ENCODE measurements around the gene RNASEH2B. TPM values are rescaled to one million over a fixed set of nuclear protein-coding genes. Genes with fewer than 3 reads are reported as not detected.

The RNASEH2B gene
- total RNA-seq, 1 experiment from 2014 or later: 28.1 TPM

GRCh38 chr13:50907781-50908180, 1.8 kb upstream of the RNASEH2B start:
- Mint-ChIP-seq H3K4me3 (ENCODE audit: low read depth, unreplicated experiment) (no peak overlapping the region), H3K27me3 (ENCODE audit: unreplicated experiment) (no peaks in the 10 kb centered on the region), H3K27ac (ENCODE audit: unreplicated experiment) (no peak overlapping the region), H3K4me1 (ENCODE audit: low read depth, unreplicated experiment) (peaks cover 16% of the 10 kb centered on the region), H3K36me3 (ENCODE audit: insufficient read depth, unreplicated experiment) (peaks cover 8% of the 10 kb centered on the region), H3K9me3 (ENCODE audit: low read depth, unreplicated experiment) (no peaks in the 10 kb centered on the region)
- TF ChIP-seq CTCF (IDR thresholded peaks at IDR 0.05; ENCODE audit: unreplicated experiment): no peak
- CTCF ChIA-PET: no interaction called here
- intact Hi-C loops (cut with micrococcal nuclease; ENCODE audit: unreplicated experiment): no loop called here
- BruUV-seq (replicated peaks): no TSS peak
- no peak for DNase-seq

GRCh38 chr13:50908371-50908770, 1.2 kb upstream of the RNASEH2B start:
- Mint-ChIP-seq H3K4me1 (ENCODE audit: low read depth, unreplicated experiment) (peaks cover 16% of the 10 kb centered on the region), H3K4me3 (ENCODE audit: low read depth, unreplicated experiment) (no peak overlapping the region), H3K9me3 (ENCODE audit: low read depth, unreplicated experiment) (no peaks in the 10 kb centered on the region), H3K36me3 (ENCODE audit: insufficient read depth, unreplicated experiment) (peaks cover 8% of the 10 kb centered on the region), H3K27ac (ENCODE audit: unreplicated experiment) (no peak overlapping the region), H3K27me3 (ENCODE audit: unreplicated experiment) (no peaks in the 10 kb centered on the region)
- intact Hi-C loops (cut with micrococcal nuclease; ENCODE audit: unreplicated experiment): no loop called here
- CTCF ChIA-PET: no interaction called here
- TF ChIP-seq CTCF (IDR thresholded peaks at IDR 0.05; ENCODE audit: unreplicated experiment): no peak
- DNase-seq: no peak
- BruUV-seq (replicated peaks): no TSS peak

GRCh38 chr13:50910485-50910805, 854 bp downstream of the RNASEH2B start:
- Mint-ChIP-seq H3K4me3 (ENCODE audit: low read depth, unreplicated experiment) (peak overlapping the region; percentile 77), H3K4me1 (ENCODE audit: low read depth, unreplicated experiment) (peaks cover 29% of the 10 kb centered on the region), H3K27me3 (ENCODE audit: unreplicated experiment) (no peaks in the 10 kb centered on the region), H3K36me3 (ENCODE audit: insufficient read depth, unreplicated experiment) (peaks cover 8% of the 10 kb centered on the region), H3K27ac (ENCODE audit: unreplicated experiment) (peak overlapping the region; percentile 75), H3K9me3 (ENCODE audit: low read depth, unreplicated experiment) (no peaks in the 10 kb centered on the region)
- intact Hi-C loops (cut with micrococcal nuclease; ENCODE audit: unreplicated experiment): loop anchor here (10.0 kb wide), 1 partner anchor 936 kb away; no protein-coding TSS in a partner anchor
- CTCF ChIA-PET: no interaction called here
- BruUV-seq (replicated peaks): no TSS peak
- DNase-seq: peak; percentile 22
- no peak for TF ChIP-seq CTCF (IDR thresholded peaks at IDR 0.05; ENCODE audit: unreplicated experiment)

GRCh38 chr13:50911081-50911631, 1.6 kb downstream of the RNASEH2B start:
- TF ChIP-seq CTCF (IDR thresholded peaks at IDR 0.05; ENCODE audit: unreplicated experiment): no peak
- peak overlapping the region; percentile 75 for H3K27ac Mint-ChIP-seq (ENCODE audit: unreplicated experiment)
- H3K9me3 Mint-ChIP-seq (ENCODE audit: low read depth, unreplicated experiment): no peaks in the 10 kb centered on the region
- H3K4me3 Mint-ChIP-seq (ENCODE audit: low read depth, unreplicated experiment): peak overlapping the region; percentile 77
- intact Hi-C loops (cut with micrococcal nuclease; ENCODE audit: unreplicated experiment): loop anchor here (10.0 kb wide), 1 partner anchor 936 kb away; no protein-coding TSS in a partner anchor
- H3K27me3 Mint-ChIP-seq (ENCODE audit: unreplicated experiment): no peaks in the 10 kb centered on the region
- BruUV-seq (replicated peaks): TSS peak; percentile 36
- no peak for DNase-seq
- H3K4me1 Mint-ChIP-seq (ENCODE audit: low read depth, unreplicated experiment): peaks cover 31% of the 10 kb centered on the region
- H3K36me3 Mint-ChIP-seq (ENCODE audit: insufficient read depth, unreplicated experiment): peaks cover 8% of the 10 kb centered on the region
- CTCF ChIA-PET: interaction anchor here (0.9 to 1.7 kb wide), 3 partner anchors 896 to 935 kb away, joined by 4 to 12 read pairs (median 5); partner anchors contain the start of genes KCNRG and TRIM13
